ENCODE results near the gene QSER1.
A peak's percentile ranks its signal among the peaks of the same experiment; 100 is the strongest.
"Not testable (repeated sequence)": the region's sequence is repeated elsewhere in the genome, so short reads cannot be mapped to it uniquely, and the experiment has no call there.

Gene QSER1

DNA sequence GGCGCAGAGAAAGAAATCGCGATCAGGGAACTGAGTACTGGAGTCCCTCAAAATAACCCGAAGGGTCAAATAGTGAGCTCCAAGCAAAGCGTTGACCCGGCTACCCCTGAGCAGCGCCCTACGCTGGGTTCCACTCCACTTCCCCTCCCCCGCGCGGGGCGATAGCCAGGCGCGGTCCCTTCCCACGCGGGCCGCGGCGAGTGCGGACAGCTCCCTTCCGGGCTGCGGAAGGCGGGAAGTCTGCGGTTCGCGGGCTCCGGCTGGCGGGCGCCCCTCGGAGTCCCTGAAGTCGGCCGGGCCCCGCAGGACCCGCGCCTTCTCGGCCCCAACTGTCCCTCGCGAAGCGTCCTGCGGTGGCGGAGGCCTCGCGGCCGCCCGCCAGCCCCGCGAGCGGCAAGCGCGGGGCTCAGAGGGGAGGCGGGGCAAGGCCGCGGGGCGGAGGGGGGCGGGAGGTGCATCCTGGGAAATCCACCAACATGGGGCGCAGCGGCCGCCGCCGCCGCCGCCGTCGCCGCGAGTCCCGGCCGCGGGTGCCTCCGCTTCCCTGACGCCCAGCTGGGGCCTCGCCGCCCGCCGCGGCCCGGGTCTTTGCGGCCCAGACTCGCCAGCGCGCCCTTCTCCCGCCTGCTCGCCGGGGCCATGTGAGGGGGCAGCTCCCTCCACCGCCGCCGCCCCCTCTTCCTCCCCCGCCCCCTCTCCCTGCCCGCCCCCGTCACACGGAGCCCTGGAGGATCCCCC lies at the start of gene QSER1:
Gene QSER1, plus strand, starts transcription at position 457 of the 738 bp plus-strand sequence. CDS start 315 bp downstream, outside the sequence.
- Mint-ChIP-seq H3K4me1 (peaks cover 46% of the 10 kb centered on the region), H3K27me3 (no peaks in the 10 kb centered on the region), H3K36me3 (no peaks in the 10 kb centered on the region), H3K9me3 (no peaks in the 10 kb centered on the region), H3K4me3 (peak within 1 kb of the TSS; percentile 93), H3K27ac (peak within 1 kb of the TSS; percentile 99)

DNA sequence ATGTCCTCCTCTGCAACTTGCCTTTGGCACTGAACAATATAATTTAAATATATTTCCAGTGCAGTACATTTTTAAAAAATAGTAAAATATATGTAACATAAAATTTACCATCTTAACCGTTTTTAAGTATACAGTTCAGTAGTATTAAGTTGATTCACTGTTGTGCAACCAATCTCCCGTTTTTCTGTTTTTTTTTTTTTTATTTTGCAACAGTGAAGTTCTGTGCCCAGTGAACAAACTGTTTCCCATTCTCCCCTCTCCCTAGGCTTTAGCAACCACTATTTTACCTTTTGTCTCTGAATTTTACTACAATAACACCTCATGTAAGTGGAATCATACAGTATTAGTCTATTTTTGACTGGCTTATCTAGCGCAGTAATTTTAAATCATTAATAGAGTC lies 49.1 kb upstream of the QSER1 start:
- Mint-ChIP-seq H3K27ac (no peak overlapping the region), H3K4me3 (no peak overlapping the region), H3K36me3 (no peaks in the 10 kb centered on the region)

DNA sequence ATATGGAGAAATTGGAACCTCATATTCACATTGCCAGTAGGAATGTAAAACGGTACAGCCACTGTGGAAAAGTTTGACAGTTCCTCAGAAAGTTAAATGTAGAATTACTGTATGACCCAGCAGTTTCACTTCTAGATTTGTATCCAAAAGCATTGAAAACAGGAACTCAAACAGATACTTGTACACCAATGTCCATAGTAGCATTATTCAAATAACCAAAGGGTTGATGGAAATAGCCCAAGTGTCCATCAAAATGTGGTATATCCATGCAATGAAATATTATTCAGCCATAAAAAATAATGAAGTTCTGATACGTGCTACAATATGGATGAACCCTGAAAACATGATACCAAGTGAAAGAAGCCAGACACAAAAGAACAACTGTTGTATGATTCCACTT lies 45.1 kb upstream of the QSER1 start:
- Mint-ChIP-seq H3K4me1 (peaks cover 8% of the 10 kb centered on the region), H3K4me3 (no peak overlapping the region), H3K36me3 (no peaks in the 10 kb centered on the region), H3K27ac (no peak overlapping the region), H3K27me3 (peaks cover 9% of the 10 kb centered on the region), H3K9me3 (no peaks in the 10 kb centered on the region)

More for the DNA sequence above, 49.1 kb upstream of the QSER1 start:
- Mint-ChIP-seq H3K9me3 (no peaks in the 10 kb centered on the region), H3K27me3 (peaks cover 14% of the 10 kb centered on the region), H3K4me1 (no peaks in the 10 kb centered on the region)

DNA sequence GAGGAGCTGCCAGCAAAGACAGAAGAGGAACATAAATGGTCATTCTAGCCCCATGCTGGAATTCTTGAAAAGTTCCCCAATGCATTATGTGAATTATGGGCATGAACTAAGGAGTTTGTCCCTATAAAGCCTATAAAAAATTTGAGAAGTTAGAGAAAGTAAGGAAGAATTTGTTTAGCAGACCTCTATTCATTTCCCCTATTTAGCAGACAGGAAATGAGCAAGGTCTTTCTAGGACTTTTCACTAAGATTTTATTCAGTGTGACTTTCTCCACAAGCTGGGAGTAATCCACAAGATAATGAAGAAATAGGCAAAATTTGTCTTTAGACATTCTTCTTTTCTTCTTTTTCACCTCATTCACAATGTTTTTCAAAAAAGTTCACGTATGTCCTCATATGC lies 42.9 kb upstream of the QSER1 start:
- H3K4me3 Mint-ChIP-seq, result no peak overlapping the region
- no peaks in the 10 kb centered on the region for H3K9me3 Mint-ChIP-seq
- peaks cover 9% of the 10 kb centered on the region for H3K27me3 Mint-ChIP-seq
- H3K4me1 Mint-ChIP-seq, result peaks cover 8% of the 10 kb centered on the region
- H3K36me3 Mint-ChIP-seq, result no peaks in the 10 kb centered on the region
- no peak overlapping the region for H3K27ac Mint-ChIP-seq

DNA sequence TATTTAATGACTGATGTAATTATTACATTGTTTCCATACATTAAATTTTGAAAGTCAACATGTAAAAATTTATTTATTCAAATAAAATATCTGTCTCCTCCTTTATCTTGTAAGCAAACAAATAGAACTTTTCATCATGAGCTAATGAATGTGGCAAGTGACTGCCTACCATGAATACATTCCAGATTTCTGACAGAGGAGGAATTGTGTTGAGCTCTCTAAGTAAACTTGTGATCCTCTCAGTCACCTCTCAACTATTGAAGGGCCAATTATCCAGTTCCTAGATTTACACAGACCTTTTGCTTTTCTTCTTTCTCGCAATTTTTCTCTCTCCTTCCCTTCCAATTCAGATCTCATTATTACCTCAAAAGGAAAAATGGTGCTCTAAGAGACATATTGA lies 41.4 kb upstream of the QSER1 start:
- H3K36me3 Mint-ChIP-seq, result no peaks in the 10 kb centered on the region
- H3K9me3 Mint-ChIP-seq, result no peaks in the 10 kb centered on the region
- peaks cover 8% of the 10 kb centered on the region for H3K27me3 Mint-ChIP-seq
- H3K4me1 Mint-ChIP-seq, result peaks cover 8% of the 10 kb centered on the region
- H3K27ac Mint-ChIP-seq, result no peak overlapping the region
- H3K4me3 Mint-ChIP-seq, result no peak overlapping the region

DNA sequence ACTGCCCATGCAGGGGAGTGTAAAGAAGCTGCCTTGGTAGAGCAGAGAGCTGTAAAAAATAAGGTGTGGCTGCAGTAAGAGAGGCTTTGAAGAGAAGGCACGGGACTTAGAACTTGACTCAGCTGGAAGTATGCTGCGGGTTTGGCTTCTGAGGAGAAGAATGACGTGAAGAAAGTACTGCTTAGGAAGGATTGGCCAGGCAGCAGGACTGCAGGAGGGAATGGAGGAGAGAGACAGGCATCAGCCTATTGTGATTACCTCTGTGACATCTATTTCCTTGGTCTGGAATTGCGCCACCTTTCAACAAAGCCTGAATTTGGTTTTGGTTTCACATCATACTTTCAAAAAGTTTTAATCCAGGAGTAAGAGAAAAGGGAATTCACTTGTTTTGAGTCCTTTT lies 40.4 kb upstream of the QSER1 start:
- no peaks in the 10 kb centered on the region for H3K9me3 Mint-ChIP-seq
- H3K27me3 Mint-ChIP-seq, result peaks cover 4% of the 10 kb centered on the region
- no peaks in the 10 kb centered on the region for H3K36me3 Mint-ChIP-seq
- peaks cover 8% of the 10 kb centered on the region for H3K4me1 Mint-ChIP-seq
- H3K27ac Mint-ChIP-seq, result no peak overlapping the region
- no peak overlapping the region for H3K4me3 Mint-ChIP-seq

DNA sequence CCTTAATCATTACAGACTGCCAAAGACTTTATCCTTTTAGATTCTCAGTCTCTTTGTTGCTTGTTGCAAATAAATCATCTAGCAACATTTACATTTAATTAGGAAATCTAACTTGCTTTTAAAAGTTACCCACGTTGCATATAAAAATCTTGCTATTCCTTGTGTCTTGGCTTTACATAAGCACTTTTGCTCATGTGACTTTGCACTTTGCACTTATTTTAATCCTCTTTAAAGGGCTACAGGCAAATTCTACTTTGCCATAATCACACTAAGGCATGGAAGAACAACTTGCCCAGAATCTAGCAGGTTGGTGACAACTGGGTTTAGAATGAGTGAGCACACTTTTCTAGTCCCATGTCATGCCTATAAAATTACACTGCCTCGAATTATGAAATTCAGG lies 37.0 kb upstream of the QSER1 start:
- no peaks in the 10 kb centered on the region for H3K4me1 Mint-ChIP-seq
- no peaks in the 10 kb centered on the region for H3K9me3 Mint-ChIP-seq
- no peak overlapping the region for H3K27ac Mint-ChIP-seq
- H3K36me3 Mint-ChIP-seq, result no peaks in the 10 kb centered on the region
- no peaks in the 10 kb centered on the region for H3K27me3 Mint-ChIP-seq
- H3K4me3 Mint-ChIP-seq, result no peak overlapping the region

DNA sequence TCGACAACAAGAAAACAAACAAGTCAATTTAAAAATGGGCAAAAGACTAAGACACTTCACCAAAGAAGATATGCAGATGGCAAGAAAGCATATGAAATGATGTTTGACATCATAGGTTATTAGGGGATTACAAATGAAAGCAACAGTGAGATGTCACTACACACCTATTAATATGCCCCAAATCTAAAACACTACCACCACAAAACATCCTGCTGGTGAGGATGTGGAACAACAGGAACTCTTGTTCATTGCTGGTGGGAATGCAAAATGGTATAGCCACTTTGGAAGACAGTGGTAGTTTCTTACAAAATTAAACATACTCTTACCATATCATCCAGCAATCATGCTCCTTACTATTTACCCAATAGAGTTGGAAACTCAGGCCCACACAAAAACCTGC lies 33.9 kb upstream of the QSER1 start:
- no peak overlapping the region for H3K4me3 Mint-ChIP-seq

DNA sequence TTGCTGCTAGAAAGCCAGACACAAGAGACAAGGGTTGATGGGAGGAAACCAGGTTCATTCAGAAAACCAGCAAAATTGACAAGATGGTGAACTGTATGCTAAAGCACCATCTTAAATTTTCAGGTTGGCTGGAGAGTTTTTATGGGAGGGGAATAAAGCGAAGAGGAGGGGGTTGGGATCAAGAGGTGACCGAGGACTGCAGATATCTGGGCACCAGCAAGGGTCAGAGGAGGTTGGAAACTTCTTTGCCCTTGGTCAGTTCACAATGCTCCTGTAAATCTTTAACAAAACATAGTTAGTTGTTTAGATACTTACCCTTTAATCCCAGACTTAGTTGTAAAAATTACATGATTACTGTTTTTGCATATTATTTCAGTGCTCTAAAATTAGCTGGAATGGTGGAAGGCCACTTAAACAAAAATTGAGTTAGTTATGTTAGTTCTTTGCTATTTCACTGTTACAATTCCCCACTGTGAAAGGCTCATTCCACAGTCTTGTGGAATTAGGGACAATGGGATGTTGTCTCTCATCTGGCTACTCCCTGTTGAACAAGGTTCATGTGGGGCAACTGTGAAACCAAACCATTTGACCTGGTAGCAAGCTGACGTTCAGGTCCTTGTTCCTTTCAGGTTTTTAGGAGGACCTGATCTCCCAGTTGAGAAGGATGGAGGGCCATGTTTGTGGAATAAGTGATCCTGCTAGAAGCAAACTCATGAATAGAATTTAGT lies 30.6 kb upstream of the QSER1 start:
- peaks cover 11% of the 10 kb centered on the region for H3K27me3 Mint-ChIP-seq
- no peak overlapping the region for H3K27ac Mint-ChIP-seq
- no peaks in the 10 kb centered on the region for H3K4me1 Mint-ChIP-seq
- H3K4me3 Mint-ChIP-seq, result no peak overlapping the region
- H3K9me3 Mint-ChIP-seq, result no peaks in the 10 kb centered on the region
- H3K36me3 Mint-ChIP-seq, result no peaks in the 10 kb centered on the region

More for the DNA sequence above, 33.9 kb upstream of the QSER1 start:
- H3K27me3 Mint-ChIP-seq, result peaks cover 5% of the 10 kb centered on the region
- no peaks in the 10 kb centered on the region for H3K9me3 Mint-ChIP-seq
- no peaks in the 10 kb centered on the region for H3K4me1 Mint-ChIP-seq
- no peaks in the 10 kb centered on the region for H3K36me3 Mint-ChIP-seq
- no peak overlapping the region for H3K27ac Mint-ChIP-seq

DNA sequence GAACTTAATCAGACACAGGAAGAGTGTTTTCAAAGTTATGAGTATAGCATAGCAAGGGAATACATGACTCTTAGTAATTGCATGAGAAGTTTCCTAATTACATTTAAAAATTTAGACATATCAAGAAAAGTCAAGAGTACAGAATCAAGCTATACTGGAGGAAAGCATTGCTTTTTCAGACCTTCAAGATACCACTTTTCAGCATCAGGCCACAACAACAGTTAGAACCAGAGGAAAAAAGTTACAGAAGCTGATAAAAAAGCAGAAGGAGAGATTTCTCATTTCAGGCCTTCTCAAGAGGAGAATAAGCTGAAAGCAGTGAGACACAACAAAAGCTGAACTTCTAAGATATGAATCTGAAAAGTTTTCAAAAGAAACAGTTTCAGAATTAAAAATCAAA lies 28.1 kb upstream of the QSER1 start:
- Mint-ChIP-seq H3K27ac (no peak overlapping the region), H3K4me3 (no peak overlapping the region), H3K4me1 (no peaks in the 10 kb centered on the region), H3K36me3 (no peaks in the 10 kb centered on the region), H3K9me3 (no peaks in the 10 kb centered on the region), H3K27me3 (peaks cover 11% of the 10 kb centered on the region)

DNA sequence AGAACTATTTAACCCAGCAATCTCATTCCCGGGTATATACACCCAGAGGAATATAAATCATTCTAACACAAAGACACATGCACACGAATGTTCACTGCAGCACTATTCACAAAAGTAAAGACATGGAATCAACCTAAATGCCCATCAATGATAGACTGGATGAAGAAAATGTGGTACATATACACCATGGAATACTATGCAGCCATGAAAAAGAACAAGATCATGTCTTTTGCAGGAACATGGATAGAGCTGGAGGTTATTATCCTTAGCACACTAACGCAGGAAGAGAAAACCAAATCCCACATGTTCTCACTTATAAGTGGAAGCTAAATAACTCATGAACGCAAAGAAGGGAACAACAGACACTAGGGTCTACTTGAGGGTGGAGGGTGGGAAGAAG lies 23.9 kb upstream of the QSER1 start:
- H3K4me3 Mint-ChIP-seq, H3K27ac Mint-ChIP-seq, H3K4me1 Mint-ChIP-seq, H3K9me3 Mint-ChIP-seq, H3K36me3 Mint-ChIP-seq: not testable (repeated sequence)
- peaks cover 11% of the 10 kb centered on the region for H3K27me3 Mint-ChIP-seq

DNA sequence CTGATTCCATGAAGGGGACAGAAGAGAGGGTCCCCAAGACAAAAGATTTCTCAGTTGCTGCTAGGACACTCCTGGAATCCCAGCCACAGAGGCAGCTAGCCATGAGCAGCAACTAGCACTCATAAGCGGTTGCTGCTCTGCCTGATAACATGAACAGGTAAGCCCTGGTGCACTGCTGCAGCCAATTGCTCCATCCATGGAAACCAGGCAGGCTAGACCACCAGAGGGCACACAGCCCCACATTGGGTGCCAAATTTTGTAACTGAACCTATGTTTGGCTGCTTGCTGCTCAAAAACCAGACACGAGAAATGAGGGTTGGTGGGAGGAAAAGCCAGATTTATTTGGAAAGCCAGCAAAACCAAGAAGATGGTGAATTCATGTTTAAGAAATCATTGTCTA lies 21.9 kb upstream of the QSER1 start:
- H3K4me1 Mint-ChIP-seq, result no peaks in the 10 kb centered on the region
- H3K4me3 Mint-ChIP-seq, result no peak overlapping the region
- peaks cover 8% of the 10 kb centered on the region for H3K9me3 Mint-ChIP-seq
- H3K27me3 Mint-ChIP-seq, result peaks cover 7% of the 10 kb centered on the region
- no peak overlapping the region for H3K27ac Mint-ChIP-seq
- no peaks in the 10 kb centered on the region for H3K36me3 Mint-ChIP-seq

DNA sequence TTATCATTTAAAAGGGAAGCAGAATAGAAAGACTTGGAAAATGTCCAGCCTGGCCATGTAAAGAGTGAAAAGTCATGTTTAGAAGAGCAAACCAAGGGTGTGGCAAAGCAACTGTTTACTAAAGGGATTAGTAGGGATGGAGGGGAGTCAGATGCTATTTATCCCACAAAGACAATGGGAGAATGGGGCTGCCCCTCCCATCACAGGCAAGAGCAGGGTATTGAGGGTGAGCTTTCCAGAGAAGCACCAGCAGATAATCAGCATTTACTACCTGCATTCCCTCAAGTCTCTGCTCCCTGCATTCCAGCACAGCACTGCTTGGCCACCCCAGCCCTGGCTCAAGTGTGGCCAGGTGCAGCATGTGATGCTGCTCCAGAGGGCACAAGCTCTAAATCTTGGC lies 18.5 kb upstream of the QSER1 start:
- no peaks in the 10 kb centered on the region for H3K36me3 Mint-ChIP-seq
- H3K27ac Mint-ChIP-seq, result no peak overlapping the region
- H3K4me1 Mint-ChIP-seq, result no peaks in the 10 kb centered on the region
- peaks cover 4% of the 10 kb centered on the region for H3K27me3 Mint-ChIP-seq
- peaks cover 8% of the 10 kb centered on the region for H3K9me3 Mint-ChIP-seq
- no peak overlapping the region for H3K4me3 Mint-ChIP-seq

DNA sequence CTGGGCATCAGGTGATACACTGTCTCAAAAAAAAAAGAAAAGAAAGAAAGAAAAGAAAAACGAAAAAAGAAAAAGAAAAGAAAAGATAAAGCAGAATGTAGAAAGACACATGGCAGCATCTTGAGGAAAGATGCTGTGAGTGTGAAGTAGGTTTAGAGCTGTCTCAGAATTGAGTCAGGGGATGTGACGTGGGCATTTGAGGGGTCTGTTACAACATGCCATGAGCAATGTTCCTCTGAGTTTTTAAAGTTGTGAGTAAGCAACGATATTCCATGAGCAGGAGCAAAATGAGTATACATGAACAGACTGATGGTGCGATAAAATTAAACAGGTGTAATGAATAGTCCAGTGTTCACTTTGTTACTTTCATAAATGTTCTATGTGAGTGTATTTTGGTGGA lies 11.3 kb upstream of the QSER1 start:
- Mint-ChIP-seq H3K9me3 (no peaks in the 10 kb centered on the region), H3K4me1 (no peaks in the 10 kb centered on the region), H3K27ac (no peak overlapping the region), H3K4me3 (no peak overlapping the region), H3K36me3 (no peaks in the 10 kb centered on the region), H3K27me3 (no peaks in the 10 kb centered on the region)

DNA sequence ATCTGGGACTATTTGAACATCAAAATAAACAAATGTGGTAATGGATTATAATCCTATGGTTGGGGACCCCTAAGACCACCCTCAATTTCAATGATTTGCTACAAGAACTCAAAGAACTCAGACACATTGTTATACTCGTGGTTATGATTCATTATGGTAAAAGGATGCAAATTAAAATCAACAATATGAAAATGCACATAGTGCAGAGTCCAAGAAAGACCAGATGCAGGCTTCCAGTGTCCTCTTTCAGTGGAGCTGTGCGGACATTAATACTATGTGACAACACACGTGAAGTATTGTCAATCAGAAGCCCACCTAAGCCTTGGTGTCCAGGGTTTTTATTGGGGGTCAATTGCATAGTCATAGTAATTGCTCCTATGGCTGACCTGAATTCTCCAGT lies 9.2 kb upstream of the QSER1 start:
- H3K36me3 Mint-ChIP-seq, result no peaks in the 10 kb centered on the region
- no peak overlapping the region for H3K27ac Mint-ChIP-seq
- H3K9me3 Mint-ChIP-seq, result no peaks in the 10 kb centered on the region
- no peak overlapping the region for H3K4me3 Mint-ChIP-seq
- H3K27me3 Mint-ChIP-seq, result no peaks in the 10 kb centered on the region
- no peaks in the 10 kb centered on the region for H3K4me1 Mint-ChIP-seq

DNA sequence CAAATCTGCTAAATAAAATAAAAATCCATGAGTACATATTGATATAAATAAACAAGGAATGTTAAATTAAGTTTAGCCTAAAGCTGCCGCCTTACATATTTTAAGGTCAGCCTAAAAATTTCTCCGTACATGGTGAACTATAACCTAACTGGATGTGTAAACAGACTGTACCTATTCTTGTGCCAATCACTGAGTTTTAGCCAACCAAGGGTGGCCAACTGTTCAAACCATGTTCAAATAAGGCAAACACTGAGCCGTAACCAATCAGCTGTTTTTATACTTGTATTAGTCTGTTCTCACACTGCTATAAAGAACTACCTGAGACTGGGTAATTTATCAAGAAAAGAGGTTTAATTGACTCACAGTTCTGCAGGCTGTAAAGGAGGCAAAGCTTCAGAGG lies 8.6 kb upstream of the QSER1 start:
- Mint-ChIP-seq H3K4me1 (no peaks in the 10 kb centered on the region), H3K27me3 (no peaks in the 10 kb centered on the region), H3K9me3 (no peaks in the 10 kb centered on the region), H3K36me3 (no peaks in the 10 kb centered on the region), H3K27ac (no peak overlapping the region), H3K4me3 (no peak overlapping the region)
